SU-DHL-6 (cell line): ENCODE results near the gene FCGR2B.
"Not testable (repeated sequence)": the region's sequence is repeated elsewhere in the genome, so short reads cannot be mapped to it uniquely, and the experiment has no call there.

Source experiments
- H2AFZ ChIP-seq: fragments of 200-600 bp; sonication (generic); 2 replicates; pipeline ENCODE4 v1.6.1; 2014; ENCODE audit warnings: low read depth, mild to moderate bottlenecking, moderate library complexity, mixed read lengths, antibody characterized with exemption, low read length; ENCODE audit not compliant: severe bottlenecking
- H3F3A ChIP-seq: fragments of 200-600 bp; shearing (Covaris generic); 2 replicates; pipeline ENCODE4 v1.6.0; 2016; ENCODE audit warnings: antibody characterized with exemption, mild to moderate bottlenecking; ENCODE audit not compliant: insufficient read depth
- H3K27ac ChIP-seq: fragments of 200-600 bp; sonication (generic); 2 replicates; pipeline ENCODE4 v1.5.1; 2016; ENCODE audit warnings: low read depth, mild to moderate bottlenecking, low read length, moderate library complexity, mixed read lengths
- H3K27me3 ChIP-seq: fragments of 200-600 bp; sonication (generic), shearing (Covaris generic); 2 replicates; pipeline ENCODE4 v1.6.0; 2014; ENCODE audit warnings: mild to moderate bottlenecking, low read length
- H3K36me3 ChIP-seq: fragments of 200-600 bp; sonication (generic); 2 replicates; pipeline ENCODE4 v1.6.1; 2014; ENCODE audit warnings: mild to moderate bottlenecking, low read length, mixed read lengths
- H3K4me2 ChIP-seq: fragments of 300-600, 200-600 bp; shearing (Covaris generic), sonication (generic); 2 replicates; pipeline ENCODE4 v1.6.0; 2014; ENCODE audit warnings: low read length, low read depth, mild to moderate bottlenecking; ENCODE audit not compliant: poor library complexity, severe bottlenecking
- H3K4me3 ChIP-seq: fragments of 200-600 bp; sonication (generic); 2 replicates; pipeline ENCODE4 v1.5.1; 2014; ENCODE audit warnings: antibody characterized with exemption, low read length, mild to moderate bottlenecking, mixed read lengths; ENCODE audit not compliant: insufficient read depth, poor library complexity, severe bottlenecking
- H3K79me2 ChIP-seq: fragments of 200-600 bp; sonication (generic); 2 replicates; pipeline ENCODE4 v1.6.1; 2014; ENCODE audit warnings: mild to moderate bottlenecking, low read length, moderate library complexity; ENCODE audit not compliant: insufficient read depth
- H3K9ac ChIP-seq: fragments of 200-600 bp; sonication (generic); 2 replicates; pipeline ENCODE4 v1.7.0; 2014; ENCODE audit warnings: mild to moderate bottlenecking, low read length
- H3K9me2 ChIP-seq: fragments of 200-600 bp; sonication (generic); replicated peaks from 2 replicates; pipeline ENCODE4 v1.6.1; 2014; ENCODE audit warnings: low read length; ENCODE audit not compliant: insufficient read depth
- H3K9me3 ChIP-seq: fragments of 200-600 bp; sonication (generic); 2 replicates; pipeline ENCODE4 v1.6.1; 2014; ENCODE audit warnings: low read length, mixed read lengths; ENCODE audit not compliant: insufficient read depth
- H4K20me1 ChIP-seq: fragments of 200-600 bp; sonication (generic); 2 replicates; pipeline ENCODE4 v1.6.1; 2014; ENCODE audit warnings: low read depth, mild to moderate bottlenecking, antibody characterized with exemption, low read length, moderate library complexity, mixed read lengths
- EZH2phosphoT487 ChIP-seq: fragments of 200-600 bp; sonication (generic), shearing (Covaris generic); conservative IDR thresholded peaks from 2 replicates; pipeline ENCODE4 v1.6.1; 2018; ENCODE audit warnings: mild to moderate bottlenecking, antibody characterized with exemption, low read length, moderate library complexity, mixed read lengths
- TF ChIP-seq, protein P1 (sequence below): fragments of 200-600 bp; sonication (generic); IDR thresholded peaks from one replicate; pipeline ENCODE4 v1.5.1; 2017; ENCODE audit warnings: antibody characterized with exemption, mild to moderate bottlenecking, low read length, moderate library complexity; ENCODE audit not compliant: insufficient read depth, poor library complexity, severe bottlenecking

FCGR2B gene

DNA sequence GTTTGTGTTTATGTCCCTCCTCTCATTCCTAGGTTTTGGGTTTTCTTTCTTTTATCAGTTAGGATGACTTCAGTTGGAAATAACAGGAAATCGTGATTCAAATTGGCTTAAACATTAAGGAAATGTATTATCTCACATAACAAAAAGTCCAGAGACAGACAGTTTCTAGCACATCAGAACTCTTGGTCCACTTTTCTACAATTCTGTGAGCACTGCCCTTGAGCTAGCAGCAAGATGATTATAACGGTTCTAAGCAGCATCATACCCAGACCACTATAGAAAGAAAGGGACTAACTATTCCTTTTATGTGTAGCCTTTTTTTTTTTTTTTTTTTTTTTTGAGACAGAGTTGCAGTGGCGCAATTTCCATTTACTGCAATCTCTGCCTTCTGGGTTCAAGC lies 18.9 kb downstream of the FCGR2B start:
- H3K36me3 ChIP-seq, result no peaks in the 10 kb centered on the region
- H4K20me1 ChIP-seq, result no peaks in the 10 kb centered on the region
- H3K27me3 ChIP-seq, result no peaks in the 10 kb centered on the region
- H3K4me3 ChIP-seq, result no peak overlapping the region
- H3K9me3 ChIP-seq, result no peaks in the 10 kb centered on the region
- H3K79me2 ChIP-seq, result no peaks in the 10 kb centered on the region
- no peaks in the 10 kb centered on the region for H3F3A ChIP-seq
- H3K27ac ChIP-seq, result no peak overlapping the region
- H3K4me2 ChIP-seq, result no peak overlapping the region
- TF ChIP-seq, protein P1, sequence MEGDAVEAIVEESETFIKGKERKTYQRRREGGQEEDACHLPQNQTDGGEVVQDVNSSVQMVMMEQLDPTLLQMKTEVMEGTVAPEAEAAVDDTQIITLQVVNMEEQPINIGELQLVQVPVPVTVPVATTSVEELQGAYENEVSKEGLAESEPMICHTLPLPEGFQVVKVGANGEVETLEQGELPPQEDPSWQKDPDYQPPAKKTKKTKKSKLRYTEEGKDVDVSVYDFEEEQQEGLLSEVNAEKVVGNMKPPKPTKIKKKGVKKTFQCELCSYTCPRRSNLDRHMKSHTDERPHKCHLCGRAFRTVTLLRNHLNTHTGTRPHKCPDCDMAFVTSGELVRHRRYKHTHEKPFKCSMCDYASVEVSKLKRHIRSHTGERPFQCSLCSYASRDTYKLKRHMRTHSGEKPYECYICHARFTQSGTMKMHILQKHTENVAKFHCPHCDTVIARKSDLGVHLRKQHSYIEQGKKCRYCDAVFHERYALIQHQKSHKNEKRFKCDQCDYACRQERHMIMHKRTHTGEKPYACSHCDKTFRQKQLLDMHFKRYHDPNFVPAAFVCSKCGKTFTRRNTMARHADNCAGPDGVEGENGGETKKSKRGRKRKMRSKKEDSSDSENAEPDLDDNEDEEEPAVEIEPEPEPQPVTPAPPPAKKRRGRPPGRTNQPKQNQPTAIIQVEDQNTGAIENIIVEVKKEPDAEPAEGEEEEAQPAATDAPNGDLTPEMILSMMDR, result no peak
- TF ChIP-seq EZH2phosphoT487, result no peak
- no peak overlapping the region for H3K9ac ChIP-seq
- no peak overlapping the region for H2AFZ ChIP-seq
- no peaks in the 10 kb centered on the region for H3K9me2 ChIP-seq

DNA sequence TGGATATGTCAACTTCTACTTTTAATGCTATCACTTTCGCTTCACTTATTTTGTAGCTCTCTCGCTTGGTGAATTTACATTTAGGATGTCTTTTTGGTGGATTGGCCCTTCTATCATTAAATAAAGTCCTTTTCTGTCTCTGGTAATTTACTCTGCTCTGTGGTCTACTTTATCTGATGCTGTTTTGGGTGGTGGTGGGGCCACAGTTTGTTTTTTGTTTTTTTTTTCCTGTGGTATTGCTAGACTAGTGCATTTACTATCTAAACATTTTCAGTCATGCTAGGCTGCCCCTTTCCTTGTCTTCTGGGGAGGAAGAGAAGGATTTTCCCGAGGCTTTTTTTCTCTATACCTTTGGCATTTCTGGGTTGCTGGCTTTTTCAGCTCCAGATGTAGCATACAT lies 26.0 kb downstream of the FCGR2B start:
- Histone ChIP-seq H3K9ac (no peak overlapping the region), H3K27ac (no peak overlapping the region), H2AFZ (no peak overlapping the region), H3K79me2 (no peaks in the 10 kb centered on the region), H3K27me3 (no peaks in the 10 kb centered on the region), H3K9me3 (no peaks in the 10 kb centered on the region), H3K4me3 (no peak overlapping the region), H3K9me2 (no peaks in the 10 kb centered on the region), H3K36me3 (no peaks in the 10 kb centered on the region), H4K20me1 (no peaks in the 10 kb centered on the region), H3K4me2 (no peak overlapping the region), H3F3A (no peaks in the 10 kb centered on the region)
- TF ChIP-seq, protein P1, result no peak
- TF ChIP-seq EZH2phosphoT487, result no peak

DNA sequence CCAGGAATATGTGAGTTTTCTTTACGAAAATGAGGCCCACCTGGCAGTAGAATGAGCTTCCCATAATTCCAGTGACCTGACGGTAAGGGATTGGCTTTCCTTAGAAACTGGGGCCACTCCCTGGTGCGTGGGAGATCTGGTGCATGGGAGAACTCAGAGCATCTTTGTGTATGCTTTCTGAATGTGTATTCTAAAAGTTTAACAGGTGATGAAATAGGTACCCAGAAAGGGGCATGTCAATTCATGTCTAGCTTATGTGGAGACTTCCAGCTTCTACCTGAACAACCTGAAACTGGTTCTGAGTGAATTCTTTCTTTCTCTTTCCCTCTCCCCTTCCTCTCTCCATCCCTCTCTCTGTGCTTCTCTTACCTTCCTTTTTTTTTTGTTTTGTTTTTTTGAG lies 28.9 kb downstream of the FCGR2B start:
- H3K36me3 ChIP-seq, result no peaks in the 10 kb centered on the region
- H3F3A ChIP-seq, result no peaks in the 10 kb centered on the region
- H3K4me2 ChIP-seq, result no peak overlapping the region
- H3K9me2 ChIP-seq, result no peaks in the 10 kb centered on the region
- no peak overlapping the region for H2AFZ ChIP-seq
- H3K4me3 ChIP-seq, result no peak overlapping the region
- no peaks in the 10 kb centered on the region for H3K9me3 ChIP-seq
- TF ChIP-seq, protein P1, result no peak
- no peak for TF ChIP-seq EZH2phosphoT487
- H4K20me1 ChIP-seq, result no peaks in the 10 kb centered on the region
- H3K79me2 ChIP-seq, result no peaks in the 10 kb centered on the region
- no peaks in the 10 kb centered on the region for H3K27me3 ChIP-seq
- H3K9ac ChIP-seq, result no peak overlapping the region
- H3K27ac ChIP-seq, result no peak overlapping the region

DNA sequence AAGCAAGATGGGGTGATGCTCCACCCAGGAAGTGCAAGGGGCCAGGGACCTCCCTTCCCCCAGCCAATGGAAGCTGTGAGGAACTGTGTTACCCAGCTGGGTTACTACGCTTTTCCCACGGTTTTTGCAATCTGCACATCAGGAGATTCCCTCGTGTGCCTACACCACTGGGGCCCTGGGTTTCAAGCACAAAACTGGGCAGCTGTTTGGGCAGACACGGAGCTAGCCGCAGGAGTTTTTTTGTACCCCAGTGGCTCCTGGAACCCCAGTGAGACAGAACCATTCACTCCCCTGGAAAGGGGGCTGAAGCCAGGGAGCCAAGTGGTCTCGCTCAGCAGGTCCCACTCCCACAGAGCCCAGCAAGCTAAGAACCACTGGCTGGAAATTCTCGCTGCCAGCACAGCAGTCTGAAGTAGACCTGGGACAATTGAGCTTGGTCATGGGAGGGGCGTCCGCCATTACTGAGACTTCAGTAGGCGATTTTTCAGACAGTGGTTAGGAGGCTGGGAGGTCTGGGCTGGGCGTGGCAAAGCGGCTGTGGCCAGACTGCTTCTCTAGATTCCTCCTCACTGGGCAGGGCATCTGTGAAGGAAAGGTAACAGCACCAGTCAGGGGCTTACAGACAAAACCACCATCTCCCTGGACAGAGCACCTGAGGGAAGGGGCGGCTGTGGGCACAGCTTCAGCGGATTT lies 30.2 kb downstream of the FCGR2B start:
- H2AFZ ChIP-seq, H3K79me2 ChIP-seq, H3K9me3 ChIP-seq, H3K4me3 ChIP-seq, H3K27ac ChIP-seq, H3K4me2 ChIP-seq, H3K9me2 ChIP-seq, H3K36me3 ChIP-seq, H3F3A ChIP-seq, H3K9ac ChIP-seq, H3K27me3 ChIP-seq, H4K20me1 ChIP-seq: not testable (repeated sequence)

DNA sequence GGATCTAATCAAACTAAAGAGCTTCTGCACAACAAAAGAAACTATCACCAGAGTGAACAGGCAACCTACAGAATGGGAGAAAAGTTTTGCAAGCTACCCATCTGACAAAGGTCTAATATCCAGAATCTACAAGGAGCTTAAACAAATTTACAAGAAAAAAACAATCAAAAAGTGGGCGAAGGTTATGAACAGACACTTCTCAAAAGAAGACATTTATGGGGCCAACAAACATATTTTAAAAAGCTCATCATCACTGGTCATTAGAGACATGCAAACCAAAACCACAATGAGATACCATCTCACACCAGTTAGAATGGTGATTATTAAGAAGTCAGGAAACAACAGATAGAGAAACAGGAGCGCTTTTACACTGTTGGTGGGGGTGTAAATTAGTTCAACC lies 35.4 kb downstream of the FCGR2B start:
- H3K27me3 ChIP-seq, H3K4me2 ChIP-seq: not testable (repeated sequence)

More for the DNA sequence above, 35.4 kb downstream of the FCGR2B start:
- H2AFZ ChIP-seq, H4K20me1 ChIP-seq, H3F3A ChIP-seq, H3K9me3 ChIP-seq, H3K79me2 ChIP-seq, H3K36me3 ChIP-seq, H3K9ac ChIP-seq, H3K9me2 ChIP-seq, H3K27ac ChIP-seq, H3K4me3 ChIP-seq: not testable (repeated sequence)
